T-cell (primary cell): ENCODE results near the gene ALLC. TPM values are rescaled to one million over a fixed set of nuclear protein-coding genes. Genes with fewer than 3 reads are reported as not detected.
"Not testable (repeated sequence)": the region's sequence is repeated elsewhere in the genome, so short reads cannot be mapped to it uniquely, and the experiment has no call there.

Experiments
- ATAC-seq, 4 experiments: fragments of 200-7000 bp in 3 of 4; fragments of 150-1000 bp in 1 of 4; cut with Tn5 transposase; replicated peaks in 1 of 4; 1 replicate in 3 of 4; 2 replicates in 1 of 4; pipeline ENCODE4 v1.10.0; 2021; ENCODE audit warnings: moderate library complexity in 3 of 4, mild to moderate bottlenecking in 2 of 4, moderate number of reproducible peaks in 1 of 4
- CTCF ChIA-PET, 2 donors: fragments of 300-600 bp; sonication (Branson Sonifier 250); formaldehyde crosslinking; loops; one replicate each; lab custom pipeline; 2022; ENCODE audit warnings: antibody characterized with exemption in 2 of 2; lab: Charles Lee
- POLR2A ChIA-PET, 2 donors: fragments of 300-600 bp; sonication (Branson Sonifier 250); formaldehyde crosslinking; loops; one replicate each; lab custom pipeline; 2022; ENCODE audit warnings: antibody characterized with exemption in 2 of 2; lab: Charles Lee
- DNase-seq, 35 experiments: peaks; one replicate each; pipeline versions ENCODE4 v3.0.0 to v3.0.0-alpha.2; 2013 to 2023
- H3K27ac ChIP-seq: one replicate; pipeline ENCODE4 v1.5.1; 2013; ENCODE audit warnings: low read length
- H3K27me3 ChIP-seq, 2 experiments: replicated peaks in 1 of 2; 1 replicate in 1 of 2; 2 replicates in 1 of 2; pipeline versions ENCODE4 v1.6.1 to v1.7.0; 2013; ENCODE audit warnings: low read length in 1 of 2, mixed read lengths in 1 of 2; ENCODE audit not compliant: control insufficient read depth in 2 of 2, insufficient read depth in 2 of 2; ENCODE audit errors: extremely low read depth in 1 of 2
- H3K36me3 ChIP-seq, 2 donors: 1 replicate in 1 of 2; 2 replicates in 1 of 2; pipeline versions ENCODE4 v1.6.1 to v1.7.0; 2013; ENCODE audit warnings: low read length in 1 of 2; ENCODE audit not compliant: control insufficient read depth in 2 of 2, insufficient read depth in 1 of 2; ENCODE audit errors: extremely low read depth in 1 of 2
- H3K4me1 ChIP-seq, 2 experiments: 1 replicate in 1 of 2; 2 replicates in 1 of 2; pipeline versions ENCODE4 v1.6.1 to v1.7.0; 2013; ENCODE audit warnings: low read length in 2 of 2, mixed read lengths in 1 of 2; ENCODE audit not compliant: insufficient read depth in 2 of 2, control insufficient read depth in 1 of 2; ENCODE audit errors: extremely low read depth in 1 of 2
- H3K4me3 ChIP-seq, 2 donors: 1 replicate in 1 of 2; 2 replicates in 1 of 2; pipeline versions ENCODE4 v1.5.1 to v1.7.0; 2013; ENCODE audit warnings: mild to moderate bottlenecking in 2 of 2, low read length in 1 of 2, moderate library complexity in 1 of 2; ENCODE audit not compliant: control insufficient read depth in 1 of 2; ENCODE audit errors: extremely low read depth in 1 of 2
- H3K9me3 ChIP-seq: 2 replicates; pipeline ENCODE4 v1.7.0; 2013
- H3K27ac Mint-ChIP-seq, 2 donors: one replicate each; pipeline ENCODE4 v1.8.0; 2020 to 2021; ENCODE audit warnings: mild to moderate bottlenecking in 2 of 2, mixed read lengths in 2 of 2
- H3K27me3 Mint-ChIP-seq, 2 donors: one replicate each; pipeline ENCODE4 v1.8.0; 2021 to 2022; ENCODE audit warnings: mixed read lengths in 2 of 2
- H3K36me3 Mint-ChIP-seq: one replicate; pipeline ENCODE4 v1.8.0; 2021; ENCODE audit warnings: mixed read lengths
- H3K4me1 Mint-ChIP-seq, 3 donors: one replicate each; pipeline ENCODE4 v1.8.0; 2020 to 2022; ENCODE audit warnings: mixed read lengths in 3 of 3, mild to moderate bottlenecking in 1 of 3
- H3K4me3 Mint-ChIP-seq, 3 donors: one replicate each; pipeline ENCODE4 v1.8.0; 2020 to 2022; ENCODE audit warnings: mild to moderate bottlenecking in 3 of 3, mixed read lengths in 3 of 3, moderate library complexity in 3 of 3
- H3K9me3 Mint-ChIP-seq, 3 donors: one replicate each; pipeline ENCODE4 v1.8.0; 2020 to 2022; ENCODE audit warnings: mixed read lengths in 3 of 3
- WGBS: methylation state at CpG from one replicate; pipeline ENCODE4 v1.1.5; 2013; ENCODE audit warnings: missing lambda C conversion rate; ENCODE audit not compliant: insufficient coverage; 5-methylcytosine and 5-hydroxymethylcytosine counted together
- total RNA-seq, 35 experiments: library from RNA in 6 of 35; stranded (reverse) in 6 of 35; fragments of 120-200 nt in 1 of 35; gene quantifications; one replicate each; pipeline versions ENCODE4 v1.2.1 to v1.2.4 and lab custom pipeline; 2013 to 2026

Gene ALLC
- total RNA-seq, 5 donors from 2014 or later (not counting 1 experiment from before 2014, with no cell fraction given): not detected

DNA sequence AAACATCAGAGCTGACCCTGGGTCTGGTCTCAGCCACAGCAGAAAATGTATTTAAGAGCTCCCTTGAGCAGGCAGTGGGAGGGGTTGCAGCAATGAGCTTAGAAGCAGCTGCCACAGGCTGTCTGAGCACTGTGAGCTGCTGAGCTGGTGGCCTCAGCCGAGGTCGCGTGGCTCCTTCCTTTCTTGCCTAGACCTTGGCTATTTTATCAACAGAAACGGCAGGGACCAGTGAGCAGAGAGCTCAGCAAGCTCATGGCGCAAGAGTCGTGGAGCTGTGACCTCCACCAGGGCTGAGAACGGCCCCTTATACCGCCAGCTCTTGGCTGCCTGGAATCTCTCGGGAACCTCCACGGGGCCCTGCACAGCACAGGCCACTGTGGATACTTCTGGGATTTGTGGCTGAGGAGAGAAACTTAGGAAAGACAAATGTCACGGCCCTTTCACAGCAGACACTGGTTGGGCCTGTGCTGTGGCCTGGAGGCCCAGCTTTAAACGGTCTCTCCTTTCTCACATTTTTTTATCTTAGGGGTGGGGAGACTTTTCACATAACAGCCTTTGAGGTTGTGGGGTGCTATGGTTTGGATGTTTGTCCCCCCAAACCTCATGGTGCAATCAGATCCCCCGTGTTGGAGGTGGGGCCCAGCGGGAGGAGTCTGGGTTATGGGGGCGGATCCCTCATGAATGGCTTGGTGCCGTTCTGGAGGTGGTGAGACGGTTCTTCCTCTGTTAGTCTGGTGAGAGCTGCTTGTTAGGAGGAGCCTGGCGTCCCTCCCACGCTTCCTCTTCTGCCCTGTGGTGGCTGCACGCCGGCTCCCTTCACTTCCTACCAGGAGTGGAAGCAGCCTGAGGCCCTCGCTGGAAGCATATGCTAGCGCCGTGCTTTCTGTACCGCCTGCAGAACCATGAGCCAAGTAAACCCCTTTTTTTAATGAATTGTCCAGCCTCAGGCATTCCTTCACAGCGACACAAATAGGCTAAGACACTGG, 1.7 kb downstream of the ALLC start:
- WGBS: 88% methylated on average over 11 of the region's 26 CpGs
- no peak overlapping the region for H3K4me3 Mint-ChIP-seq
- no peaks in the 10 kb centered on the region for H3K27me3 ChIP-seq
- no peaks in the 10 kb centered on the region for H3K4me1 ChIP-seq
- H3K9me3 ChIP-seq: no peaks in the 10 kb centered on the region
- H3K27me3 Mint-ChIP-seq: no peaks in the 10 kb centered on the region
- H3K9me3 Mint-ChIP-seq: no peaks in the 10 kb centered on the region
- no peak overlapping the region for H3K27ac Mint-ChIP-seq
- ATAC-seq: no peak
- CTCF ChIA-PET: no interaction called here
- DNase-seq: no peak
- POLR2A ChIA-PET: no interaction called here
- peaks cover 0 to 9% (median 3%) of the 10 kb centered on the region in 3 donors for H3K4me1 Mint-ChIP-seq
- H3K4me3 ChIP-seq: no peak overlapping the region
- no peaks in the 10 kb centered on the region for H3K36me3 Mint-ChIP-seq
- H3K27ac ChIP-seq: no peak overlapping the region
- no peaks in the 10 kb centered on the region for H3K36me3 ChIP-seq

DNA sequence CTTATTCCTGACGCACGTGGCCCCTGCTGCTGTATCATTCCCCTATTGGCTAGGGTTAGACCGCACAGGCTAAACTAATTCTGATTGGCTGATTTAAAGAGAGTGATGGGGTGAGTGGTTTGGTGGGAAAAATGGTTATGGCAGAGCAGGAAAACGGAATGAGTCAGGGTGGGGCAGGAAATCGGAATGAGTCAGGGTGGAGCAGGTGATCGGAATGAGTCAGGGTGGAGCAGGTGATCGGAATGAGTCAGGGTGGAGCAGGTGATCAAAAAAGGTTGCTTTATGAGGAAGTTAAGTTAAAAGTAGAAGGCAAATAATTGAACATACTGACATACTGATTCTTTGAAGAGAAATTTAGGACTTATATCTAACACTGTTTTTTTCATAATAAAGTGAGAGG, 2.6 kb downstream of the ALLC start:
- DNase-seq, H3K27me3 ChIP-seq, POLR2A ChIA-PET, H3K9me3 Mint-ChIP-seq, CTCF ChIA-PET, H3K36me3 Mint-ChIP-seq, H3K4me3 Mint-ChIP-seq, ATAC-seq, H3K27ac ChIP-seq, H3K27me3 Mint-ChIP-seq, H3K4me3 ChIP-seq, H3K36me3 ChIP-seq, H3K9me3 ChIP-seq, H3K4me1 ChIP-seq, H3K4me1 Mint-ChIP-seq: not testable (repeated sequence)
- H3K27ac Mint-ChIP-seq: peak overlapping the region in 1 of 2 donors; percentile 50
- 74% methylated on average over 5 of the region's 7 CpGs for WGBS

DNA sequence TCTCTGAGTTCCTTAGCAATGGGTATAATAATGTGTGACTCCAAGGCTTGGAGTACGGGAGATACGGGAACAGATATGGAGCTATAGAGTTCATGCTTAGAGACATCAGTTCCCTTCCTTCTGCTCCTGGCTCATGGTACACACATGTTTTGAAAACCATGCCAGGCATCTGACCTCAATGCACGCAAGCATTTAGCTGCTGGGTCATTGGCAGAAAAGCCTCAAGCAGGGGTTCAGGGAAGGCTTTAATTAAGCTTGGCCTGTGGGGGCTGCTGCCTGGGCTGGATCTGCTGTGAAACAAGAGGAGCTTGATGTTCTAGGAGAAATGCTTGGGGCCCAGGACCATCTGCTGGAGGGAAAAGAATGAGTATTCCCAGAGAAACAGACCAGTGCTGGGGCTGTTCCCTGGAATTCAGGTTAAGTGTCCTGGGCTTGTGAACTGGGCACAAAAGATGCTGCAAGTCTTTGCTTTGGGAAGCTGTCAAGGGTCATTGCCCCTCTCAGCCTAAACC, 3.2 kb downstream of the ALLC start:
- Mint-ChIP-seq H3K27ac (no peak overlapping the region), H3K4me3 (no peak overlapping the region), H3K9me3 (no peaks in the 10 kb centered on the region), H3K4me1 (peaks cover 0 to 9% (median 3%) of the 10 kb centered on the region in 3 donors), H3K27me3 (peaks cover 0 to 4% of the 10 kb centered on the region in 2 donors), H3K36me3 (no peaks in the 10 kb centered on the region)
- no peaks in the 10 kb centered on the region for H3K9me3 ChIP-seq
- ATAC-seq (no peak), DNase-seq (no peak)
- ChIA-PET CTCF (no interaction called here), POLR2A (no interaction called here)
- H3K27ac ChIP-seq: no peak overlapping the region
- H3K36me3 ChIP-seq: no peaks in the 10 kb centered on the region
- H3K27me3 ChIP-seq: no peaks in the 10 kb centered on the region
- H3K4me1 ChIP-seq: no peaks in the 10 kb centered on the region
- 100% methylated on average over 3 of the region's 3 CpGs for WGBS
- no peak overlapping the region for H3K4me3 ChIP-seq

DNA sequence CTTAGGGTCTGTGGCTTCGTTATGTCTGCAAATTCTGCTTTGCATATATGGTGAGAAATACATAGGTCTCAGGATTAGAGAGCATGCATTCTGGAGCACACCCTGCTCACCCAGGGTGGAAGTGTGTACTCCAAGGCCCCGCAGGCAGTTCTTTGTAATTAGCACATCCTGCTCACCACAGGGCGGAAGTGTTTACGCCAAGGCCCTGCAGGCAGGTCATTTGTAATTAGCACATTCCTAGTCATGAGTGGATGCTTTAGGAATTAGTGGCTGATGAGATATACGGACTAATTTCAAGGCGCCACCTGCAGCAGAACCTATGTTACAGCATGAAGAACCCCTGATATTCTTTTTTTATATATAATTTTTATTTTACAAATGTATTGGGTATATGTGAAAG, 4.2 kb downstream of the ALLC start:
- H3K27ac Mint-ChIP-seq: no peak overlapping the region
- no peaks in the 10 kb centered on the region for H3K9me3 Mint-ChIP-seq
- CTCF ChIA-PET: no interaction called here
- no peaks in the 10 kb centered on the region for H3K36me3 ChIP-seq
- no peak for ATAC-seq
- no peaks in the 10 kb centered on the region for H3K4me1 ChIP-seq
- H3K36me3 Mint-ChIP-seq: no peaks in the 10 kb centered on the region
- no peaks in the 10 kb centered on the region for H3K9me3 ChIP-seq
- H3K4me3 Mint-ChIP-seq: no peak overlapping the region
- H3K27me3 ChIP-seq: peaks cover 0 to 6% of the 10 kb centered on the region in 2 experiments
- WGBS: no CpG with 5 or more reads among the region's 6 CpGs
- peaks cover 0 to 8% of the 10 kb centered on the region in 2 donors for H3K27me3 Mint-ChIP-seq
- no peak overlapping the region for H3K27ac ChIP-seq
- no peak for DNase-seq
- H3K4me3 ChIP-seq: no peak overlapping the region
- H3K4me1 Mint-ChIP-seq: peaks cover 0 to 9% (median 3%) of the 10 kb centered on the region in 3 donors
- POLR2A ChIA-PET: no interaction called here

DNA sequence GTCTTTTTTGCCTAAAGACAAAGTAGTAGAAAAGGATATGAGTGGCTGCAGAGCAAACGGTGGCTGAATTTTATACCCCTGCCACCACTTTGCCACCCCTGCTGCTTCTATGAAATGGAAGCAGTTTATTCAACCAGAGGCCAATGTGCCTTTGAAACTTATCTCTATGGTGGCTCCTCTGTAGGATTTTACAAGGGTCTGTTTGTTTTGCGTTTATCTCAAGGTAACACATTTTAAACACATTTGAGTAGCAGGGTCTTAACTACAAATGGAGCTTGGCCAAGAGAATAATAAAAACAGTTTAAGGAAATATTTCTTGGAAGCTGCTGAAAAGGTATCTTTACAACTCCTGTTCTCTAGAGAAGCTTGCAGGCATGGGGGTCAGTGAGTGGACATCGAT, 6.1 kb downstream of the ALLC start:
- Mint-ChIP-seq H3K9me3 (no peaks in the 10 kb centered on the region), H3K27ac (no peak overlapping the region), H3K36me3 (no peaks in the 10 kb centered on the region), H3K4me1 (peaks cover 0 to 9% (median 3%) of the 10 kb centered on the region in 3 donors), H3K27me3 (peaks cover 3 to 8% of the 10 kb centered on the region in 2 donors), H3K4me3 (no peak overlapping the region)
- DNase-seq (no peak), ATAC-seq (no peak)
- WGBS: no CpG with 5 or more reads among the region's 3 CpGs
- Histone ChIP-seq H3K4me3 (no peak overlapping the region), H3K4me1 (no peaks in the 10 kb centered on the region), H3K27ac (no peak overlapping the region), H3K36me3 (no peaks in the 10 kb centered on the region), H3K27me3 (peaks cover 0 to 10% of the 10 kb centered on the region in 2 experiments), H3K9me3 (no peaks in the 10 kb centered on the region)
- POLR2A ChIA-PET: no interaction called here
- CTCF ChIA-PET: interaction anchor here in 1 of 2 donors (1.0 kb wide), 1 partner anchor 19 kb away, joined by 4 read pairs; no protein-coding TSS in a partner anchor

DNA sequence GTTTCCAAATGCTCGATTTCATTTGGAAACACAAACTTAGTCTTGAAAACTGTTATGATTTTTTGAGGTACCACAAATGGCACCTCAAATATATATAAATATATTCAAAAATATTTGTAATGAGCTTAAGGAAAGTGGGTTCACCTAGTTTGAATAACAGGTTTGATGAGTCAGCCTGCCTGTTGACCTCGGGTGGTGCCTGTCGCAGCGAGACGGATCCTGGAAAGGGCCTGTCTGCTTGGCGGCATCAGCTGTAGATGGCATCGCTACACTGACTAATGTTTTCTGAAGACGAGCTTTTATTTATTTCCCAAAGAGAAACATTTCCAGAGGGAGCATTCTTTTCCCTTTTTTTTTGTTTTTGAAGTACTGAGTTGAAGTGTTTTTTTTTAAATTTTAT, 6.9 kb downstream of the ALLC start:
- POLR2A ChIA-PET: no interaction called here
- H3K4me1 ChIP-seq: no peaks in the 10 kb centered on the region

More for the DNA sequence above, 6.9 kb downstream of the ALLC start:
- Histone ChIP-seq H3K9me3 (no peaks in the 10 kb centered on the region), H3K36me3 (no peaks in the 10 kb centered on the region), H3K4me3 (no peak overlapping the region), H3K27ac (no peak overlapping the region), H3K27me3 (peaks cover 0 to 15% of the 10 kb centered on the region in 2 experiments)
- CTCF ChIA-PET: interaction anchor here in 1 of 2 donors (0.7 to 1.0 kb wide), 2 partner anchors 14 to 20 kb away, joined by 4 read pairs; no protein-coding TSS in a partner anchor
- ATAC-seq (no peak), DNase-seq (no peak)
- no peaks in the 10 kb centered on the region for H3K9me3 Mint-ChIP-seq
- no peak overlapping the region for H3K27ac Mint-ChIP-seq
- no peaks in the 10 kb centered on the region for H3K36me3 Mint-ChIP-seq
- no peak overlapping the region for H3K4me3 Mint-ChIP-seq
- peaks cover 7 to 8% of the 10 kb centered on the region in 2 donors for H3K27me3 Mint-ChIP-seq
- WGBS: 88% methylated on average over 4 of the region's 8 CpGs
- H3K4me1 Mint-ChIP-seq: peaks cover 0 to 9% (median 2%) of the 10 kb centered on the region in 3 donors
